ENCODE data around the gene TOP3A.
"Not testable (repeated sequence)": the region's sequence is repeated elsewhere in the genome, so short reads cannot be mapped to it uniquely, and the experiment has no call there.

The TOP3A gene

GRCh38 chr17:18314731-18315561 lies at the start of gene TOP3A, which contains the start of gene SMCR8:
TSS of gene TOP3A (minus strand) at chr17:18314994. CDS start at chr17:18314778, 216 bp downstream.
TSS of gene SMCR8 (plus strand) at chr17:18315293. CDS start at chr17:18315790, 497 bp downstream.
- H3K4me3 ChIP-seq (ENCODE audit: low read length): peak within 1 kb of the TSS; percentile 82
- no peak for TF ChIP-seq ZNF274 (IDR thresholded peaks at IDR 0.05; ENCODE audit: low read depth, low read length)

GRCh38 chr17:18364166-18364565 lies 49.4 kb upstream of the TOP3A start:
- no peak overlapping the region for H3K4me3 ChIP-seq (ENCODE audit: low read length)
- no peak for TF ChIP-seq ZNF274 (IDR thresholded peaks at IDR 0.05; ENCODE audit: low read depth, low read length)

DNA sequence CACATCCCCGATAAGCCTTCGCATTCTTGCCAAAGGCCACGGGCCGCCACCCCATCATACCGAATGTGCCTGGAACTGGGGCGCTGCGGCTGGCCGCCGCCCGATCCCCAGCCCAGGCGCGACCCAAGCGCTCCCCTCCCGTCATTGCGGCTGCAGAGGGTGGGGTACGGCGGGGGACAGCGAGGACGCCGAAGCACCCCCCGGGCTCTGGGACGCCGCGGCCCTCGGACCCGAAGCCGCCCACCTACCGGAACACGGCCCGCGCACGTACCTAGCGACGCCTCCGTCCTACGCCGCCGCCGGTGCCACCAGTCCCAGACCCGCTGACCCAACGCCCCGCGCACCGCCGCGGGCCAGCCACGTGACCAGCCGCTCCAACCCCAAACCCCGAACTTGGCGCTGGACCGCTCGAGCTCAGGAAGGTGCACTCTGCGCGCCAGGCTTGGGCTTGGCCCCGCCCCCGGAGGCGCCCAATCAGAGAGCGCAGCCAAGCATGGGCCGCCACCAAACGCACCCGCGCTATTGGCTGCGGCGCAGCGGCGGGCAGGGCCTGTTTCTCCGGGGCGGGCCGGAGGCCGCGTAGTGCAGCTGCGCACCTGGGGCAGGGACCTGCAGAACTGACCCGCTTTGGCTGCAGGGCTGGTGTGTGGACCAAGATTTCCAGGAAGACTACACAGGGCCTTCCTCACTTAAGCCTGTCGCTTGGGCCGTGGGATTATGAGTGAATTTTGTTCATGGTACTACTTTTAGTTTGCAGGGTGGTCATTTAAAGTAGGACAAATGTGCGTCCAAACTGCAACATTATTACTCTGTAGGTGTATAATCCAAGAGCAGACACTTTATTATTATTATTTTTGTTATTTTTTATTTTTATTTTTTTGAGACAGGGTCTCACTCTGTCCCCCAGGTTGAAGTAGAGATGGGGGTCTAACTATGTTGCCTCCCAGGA lies 48.6 kb upstream of the TOP3A start, which contains the start of gene SHMT1:
TSS of gene SHMT1 (minus strand) at position 450 of the 949 bp plus-strand sequence. CDS start 7,569 bp downstream, outside the sequence.
- TF ChIP-seq ZNF274 (IDR thresholded peaks at IDR 0.05; ENCODE audit: low read depth, low read length): no peak
- H3K4me3 ChIP-seq (ENCODE audit: low read length): peak within 1 kb of the TSS; percentile 78

GRCh38 chr17:18362698-18363100 lies 47.9 kb upstream of the TOP3A start:
- H3K4me3 ChIP-seq (ENCODE audit: low read length): peak overlapping the region; percentile 78
- no peak for TF ChIP-seq ZNF274 (IDR thresholded peaks at IDR 0.05; ENCODE audit: low read depth, low read length)

DNA sequence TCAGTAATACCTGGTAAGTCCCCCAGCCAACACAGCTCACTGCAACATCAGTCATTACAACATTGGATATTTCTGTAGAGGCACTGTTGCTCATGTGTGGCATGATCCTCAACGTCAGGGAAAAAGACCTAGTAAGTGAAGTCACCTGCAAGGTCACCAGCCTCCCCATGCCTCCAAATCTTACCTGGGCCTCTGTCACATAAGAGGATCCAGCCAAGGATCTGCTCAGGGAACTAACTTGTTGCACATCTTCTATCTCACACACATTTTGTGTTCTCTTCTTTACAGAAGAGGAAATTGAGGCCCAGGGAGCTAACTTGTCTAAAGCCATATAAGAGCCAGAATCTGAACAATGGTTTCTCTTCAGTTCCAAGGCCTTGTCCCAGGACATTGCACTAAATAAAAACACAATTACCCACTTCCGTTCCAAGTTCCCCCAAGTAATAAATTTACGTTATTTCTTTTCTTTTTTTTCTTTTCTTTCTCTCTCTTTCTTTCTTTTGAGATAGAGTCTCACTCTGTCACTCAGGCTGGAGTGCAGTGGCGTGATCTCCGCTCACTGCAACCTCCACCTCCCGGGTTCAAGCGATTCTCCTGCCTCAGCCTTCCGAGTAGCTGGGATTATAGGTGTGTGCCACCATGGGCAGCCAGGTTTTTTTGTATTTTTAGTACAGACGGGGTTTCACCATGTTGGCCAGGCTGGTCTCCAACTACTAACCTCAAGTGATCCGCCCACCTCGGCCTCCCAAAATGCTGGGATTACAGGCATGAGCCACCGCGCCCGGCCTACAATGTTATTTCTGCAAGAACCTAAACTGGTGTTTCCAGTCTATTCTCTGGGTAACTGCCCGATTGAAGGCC lies 47.3 kb upstream of the TOP3A start:
- no peak for TF ChIP-seq ZNF274 (IDR thresholded peaks at IDR 0.05; ENCODE audit: low read depth, low read length)
- H3K4me3 ChIP-seq (ENCODE audit: low read length): peak overlapping the region; percentile 78; the same call in 1 of the 2 replicates

DNA sequence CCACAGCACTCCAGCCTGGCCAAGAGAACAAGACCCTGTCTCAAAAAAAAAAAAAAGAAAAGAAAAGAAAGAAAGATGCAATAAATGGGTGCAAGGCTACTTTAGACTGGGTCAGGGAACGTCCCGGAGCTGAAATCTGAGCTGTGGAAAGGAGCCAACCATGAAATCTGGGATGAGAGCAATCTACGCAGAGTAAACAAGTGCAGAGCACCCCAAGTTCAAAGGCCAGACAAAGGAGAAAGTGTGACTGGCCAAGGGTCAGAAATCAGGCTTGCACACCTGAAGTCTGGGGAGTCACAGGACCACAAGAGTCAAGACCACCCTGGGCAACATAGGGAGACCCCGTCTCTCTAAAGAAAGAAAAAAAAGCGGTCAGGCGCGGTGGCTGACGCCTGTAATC lies 45.7 kb upstream of the TOP3A start:
- TF ChIP-seq ZNF274 (IDR thresholded peaks at IDR 0.05; ENCODE audit: low read depth, low read length): no peak

GRCh38 chr17:18356624-18357023 lies 41.8 kb upstream of the TOP3A start:
- no peak for TF ChIP-seq ZNF274 (IDR thresholded peaks at IDR 0.05; ENCODE audit: low read depth, low read length)
- no peak overlapping the region for H3K4me3 ChIP-seq (ENCODE audit: low read length)

More for the DNA sequence above, 45.7 kb upstream of the TOP3A start:
- H3K4me3 ChIP-seq (ENCODE audit: low read length): no peak overlapping the region

GRCh38 chr17:18353541-18353940 lies 38.7 kb upstream of the TOP3A start:
- H3K4me3 ChIP-seq (ENCODE audit: low read length): no peak overlapping the region
- no peak for TF ChIP-seq ZNF274 (IDR thresholded peaks at IDR 0.05; ENCODE audit: low read depth, low read length)

- no peak overlapping the region for H3K4me3 ChIP-seq (ENCODE audit: low read length)
- TF ChIP-seq ZNF274 (IDR thresholded peaks at IDR 0.05; ENCODE audit: low read depth, low read length): no peak
These were observed 29.2 kb upstream of the TOP3A start for GRCh38 chr17:18344021-18344420.

- TF ChIP-seq ZNF274 (IDR thresholded peaks at IDR 0.05; ENCODE audit: low read depth, low read length): no peak
- H3K4me3 ChIP-seq (ENCODE audit: low read length): no peak overlapping the region
These were observed 25.1 kb upstream of the TOP3A start for GRCh38 chr17:18339933-18340332.

GRCh38 chr17:18338158-18338557 lies 23.4 kb upstream of the TOP3A start:
- not testable (repeated sequence) for H3K4me3 ChIP-seq (ENCODE audit: low read length)

GRCh38 chr17:18332909-18333489 lies 18.2 kb upstream of the TOP3A start:
- no peak overlapping the region for H3K4me3 ChIP-seq (ENCODE audit: low read length)
- TF ChIP-seq ZNF274 (IDR thresholded peaks at IDR 0.05; ENCODE audit: low read depth, low read length): no peak

- no peak for TF ChIP-seq ZNF274 (IDR thresholded peaks at IDR 0.05; ENCODE audit: low read depth, low read length)
- H3K4me3 ChIP-seq (ENCODE audit: low read length): no peak overlapping the region
These were observed 17.1 kb upstream of the TOP3A start for GRCh38 chr17:18331879-18332278.
